ENCODE results near the gene ACSF3.

The ACSF3 gene

DNA sequence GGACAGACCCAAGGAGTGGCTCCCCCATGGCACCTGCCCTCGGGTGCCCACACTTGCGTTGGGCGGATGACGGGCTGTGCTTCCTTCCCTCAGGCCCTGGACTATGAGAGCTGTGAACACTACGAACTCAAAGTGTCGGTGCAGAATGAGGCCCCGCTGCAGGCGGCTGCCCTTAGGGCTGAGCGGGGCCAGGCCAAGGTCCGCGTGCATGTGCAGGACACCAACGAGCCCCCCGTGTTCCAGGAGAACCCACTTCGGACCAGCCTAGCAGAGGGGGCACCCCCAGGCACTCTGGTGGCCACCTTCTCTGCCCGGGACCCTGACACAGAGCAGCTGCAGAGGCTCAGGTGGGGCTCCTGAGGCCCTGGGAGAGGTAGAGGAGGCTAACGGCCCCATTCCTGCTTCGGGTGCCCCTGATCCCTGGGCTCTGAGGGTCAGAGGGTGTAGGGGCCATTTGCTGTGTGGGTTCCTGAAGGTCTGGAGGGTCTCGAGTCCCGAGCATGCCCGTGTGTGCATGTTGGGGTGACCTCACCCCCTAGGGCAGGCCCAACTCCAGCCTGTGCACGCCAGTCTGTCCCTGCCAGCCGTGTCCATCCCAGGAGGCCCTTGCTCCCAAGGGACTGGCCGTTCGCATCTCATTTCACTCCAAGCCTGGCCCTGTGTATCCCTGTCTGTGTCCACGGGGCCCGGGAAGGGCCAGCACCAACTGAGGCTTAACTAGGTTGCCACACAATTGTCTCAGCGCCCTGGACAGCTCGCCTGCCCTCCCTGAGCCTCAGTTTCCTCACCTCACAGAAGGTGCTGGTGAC is 96.7 kb downstream of the ACSF3 start:
- no peak for DNase-seq (ENCODE audit: low read depth in 2 of 2)

DNA sequence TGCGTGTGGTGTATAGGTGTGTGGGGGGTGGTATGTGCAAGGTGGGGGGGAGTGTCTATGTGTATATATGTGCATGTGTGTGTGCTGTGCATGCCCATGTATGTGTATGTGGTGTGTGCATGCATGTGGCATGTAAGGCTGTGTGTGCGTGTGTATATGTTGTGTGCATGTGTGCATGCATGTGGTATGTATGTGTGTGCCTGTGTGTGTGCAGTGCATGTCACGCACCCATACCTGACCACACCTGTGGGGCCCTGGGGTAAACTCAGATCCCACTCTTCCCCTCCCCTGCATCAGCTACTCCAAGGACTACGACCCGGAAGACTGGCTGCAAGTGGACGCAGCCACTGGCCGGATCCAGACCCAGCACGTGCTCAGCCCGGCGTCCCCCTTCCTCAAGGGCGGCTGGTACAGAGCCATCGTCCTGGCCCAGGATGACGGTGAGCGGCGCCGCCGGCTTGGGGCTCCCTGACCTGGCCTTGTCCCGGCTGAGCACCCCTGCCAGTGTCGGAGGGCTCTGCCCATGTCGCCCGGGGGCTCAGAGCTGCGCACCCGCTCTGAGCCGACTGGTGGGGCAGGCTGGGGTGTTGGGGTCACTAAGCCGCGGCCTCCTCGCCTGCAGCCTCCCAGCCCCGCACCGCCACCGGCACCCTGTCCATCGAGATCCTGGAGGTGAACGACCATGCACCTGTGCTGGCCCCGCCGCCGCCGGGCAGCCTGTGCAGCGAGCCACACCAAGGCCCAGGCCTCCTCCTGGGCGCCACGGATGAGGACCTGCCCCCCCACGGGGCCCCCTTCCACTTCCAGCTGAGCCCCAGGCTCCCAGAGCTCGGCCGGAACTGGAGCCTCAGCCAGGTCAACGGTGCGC is 97.6 kb downstream of the ACSF3 start:
- DNase-seq (ENCODE audit: low read depth in 2 of 2) = no peak

DNA sequence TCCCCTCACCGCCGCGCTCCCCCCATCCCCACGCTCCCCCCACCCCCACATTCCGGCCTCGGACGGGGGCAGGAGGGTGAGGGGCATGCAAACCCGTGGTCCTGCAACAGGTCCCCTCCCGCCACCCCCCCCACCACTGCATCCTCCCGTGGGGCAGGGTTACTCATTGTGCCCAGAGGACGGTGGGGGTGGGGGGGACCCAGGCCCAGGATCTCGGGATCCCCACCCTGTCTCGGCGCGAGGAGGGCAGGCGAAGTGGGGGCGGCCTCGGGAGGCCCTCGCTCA is 98.2 kb downstream of the ACSF3 start:
- no peak for DNase-seq (ENCODE audit: low read depth in 2 of 2)

DNA sequence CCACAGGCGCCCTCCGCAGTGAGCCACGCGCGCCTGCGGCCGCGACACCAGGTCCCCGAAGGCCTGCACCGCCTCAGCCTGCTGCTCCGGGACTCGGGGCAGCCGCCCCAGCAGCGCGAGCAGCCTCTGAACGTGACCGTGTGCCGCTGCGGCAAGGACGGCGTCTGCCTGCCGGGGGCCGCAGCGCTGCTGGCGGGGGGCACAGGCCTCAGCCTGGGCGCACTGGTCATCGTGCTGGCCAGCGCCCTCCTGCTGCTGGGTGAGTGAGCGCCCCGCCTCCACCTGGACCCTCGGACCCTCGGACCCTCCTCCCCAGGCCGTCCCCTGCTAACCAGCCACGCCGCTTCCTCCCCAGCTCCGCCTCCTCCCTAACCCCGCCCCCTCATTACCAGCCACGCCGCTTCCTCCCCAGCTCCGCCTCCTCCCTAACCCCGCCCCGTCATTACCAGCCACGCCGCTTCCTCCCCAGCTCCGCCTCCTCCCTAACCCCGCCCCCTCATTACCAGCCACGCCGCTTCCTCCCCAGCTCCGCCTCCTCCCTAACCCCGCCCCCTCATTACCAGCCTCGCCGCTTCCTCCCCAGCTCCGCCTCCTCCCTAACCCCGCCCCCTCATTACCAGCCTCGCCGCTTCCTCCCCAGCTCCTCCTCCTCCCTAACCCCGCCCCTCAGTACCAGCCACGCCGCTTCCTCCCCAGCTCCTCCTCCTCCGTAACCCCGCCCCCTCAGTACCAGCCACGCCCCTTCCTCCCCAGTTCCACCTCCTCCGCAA is 98.7 kb downstream of the ACSF3 start:
- DNase-seq (ENCODE audit: low read depth in 2 of 2) = peak in 1 of 2 donors; percentile 63

DNA sequence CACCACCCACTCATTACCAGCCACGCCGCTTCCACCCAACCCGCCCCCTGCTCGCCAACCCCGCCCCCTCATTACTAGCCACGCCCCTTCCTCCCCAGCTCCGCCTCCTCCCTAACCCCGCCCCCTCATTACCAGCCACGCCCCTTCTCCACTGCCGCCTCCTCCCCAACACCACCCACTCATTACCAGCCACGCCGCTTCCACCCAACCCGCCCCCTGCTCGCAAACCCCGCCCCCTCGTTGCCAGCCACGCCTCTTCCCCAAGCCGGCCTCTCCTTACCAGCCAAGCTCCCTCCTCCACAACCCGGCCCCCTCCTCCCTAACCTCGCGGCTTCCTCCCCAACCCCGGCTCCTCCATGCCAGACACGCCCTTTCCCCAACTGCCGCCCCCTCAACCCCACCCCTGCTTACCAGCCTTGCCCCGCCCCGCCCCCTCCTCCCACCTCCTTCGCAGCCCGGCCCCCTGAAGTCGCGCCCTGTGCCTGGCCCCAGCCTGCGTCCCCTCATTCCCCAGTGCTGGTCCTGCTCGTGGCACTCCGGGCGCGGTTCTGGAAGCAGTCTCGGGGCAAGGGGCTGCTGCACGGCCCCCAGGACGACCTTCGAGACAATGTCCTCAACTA is 99.4 kb downstream of the ACSF3 start:
- no peak for DNase-seq (ENCODE audit: low read depth in 2 of 2)

DNA sequence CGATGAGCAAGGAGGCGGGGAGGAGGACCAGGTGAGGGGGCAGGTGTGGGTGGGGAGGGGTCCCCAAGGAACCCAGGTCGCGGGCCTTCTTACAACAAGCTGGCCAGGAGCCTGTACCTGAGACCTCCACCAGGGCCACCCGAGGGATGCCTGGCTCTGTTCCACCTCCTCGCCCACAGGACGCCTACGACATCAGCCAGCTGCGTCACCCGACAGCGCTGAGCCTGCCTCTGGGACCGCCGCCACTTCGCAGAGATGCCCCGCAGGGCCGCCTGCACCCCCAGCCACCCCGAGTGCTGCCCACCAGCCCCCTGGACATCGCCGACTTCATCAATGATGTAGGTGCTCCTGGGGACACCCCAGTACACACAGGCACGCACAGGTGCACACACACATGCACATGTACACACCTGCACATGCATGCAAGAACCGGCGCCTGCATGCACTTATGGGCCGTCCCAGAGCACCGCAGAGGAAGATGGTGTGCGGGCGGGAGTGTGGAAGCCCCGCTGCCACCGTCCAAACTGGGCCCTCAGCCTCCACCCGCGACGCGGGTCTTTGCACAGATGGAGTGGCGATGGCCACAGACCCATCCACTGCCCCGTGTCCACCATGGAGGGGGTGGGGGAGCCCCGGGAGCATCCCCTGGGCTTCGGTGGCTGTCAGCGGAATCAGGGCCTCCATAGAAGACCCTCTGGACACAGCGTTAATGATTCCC is 100.1 kb downstream of the ACSF3 start:
- DNase-seq (ENCODE audit: low read depth in 2 of 2) = no peak

DNA sequence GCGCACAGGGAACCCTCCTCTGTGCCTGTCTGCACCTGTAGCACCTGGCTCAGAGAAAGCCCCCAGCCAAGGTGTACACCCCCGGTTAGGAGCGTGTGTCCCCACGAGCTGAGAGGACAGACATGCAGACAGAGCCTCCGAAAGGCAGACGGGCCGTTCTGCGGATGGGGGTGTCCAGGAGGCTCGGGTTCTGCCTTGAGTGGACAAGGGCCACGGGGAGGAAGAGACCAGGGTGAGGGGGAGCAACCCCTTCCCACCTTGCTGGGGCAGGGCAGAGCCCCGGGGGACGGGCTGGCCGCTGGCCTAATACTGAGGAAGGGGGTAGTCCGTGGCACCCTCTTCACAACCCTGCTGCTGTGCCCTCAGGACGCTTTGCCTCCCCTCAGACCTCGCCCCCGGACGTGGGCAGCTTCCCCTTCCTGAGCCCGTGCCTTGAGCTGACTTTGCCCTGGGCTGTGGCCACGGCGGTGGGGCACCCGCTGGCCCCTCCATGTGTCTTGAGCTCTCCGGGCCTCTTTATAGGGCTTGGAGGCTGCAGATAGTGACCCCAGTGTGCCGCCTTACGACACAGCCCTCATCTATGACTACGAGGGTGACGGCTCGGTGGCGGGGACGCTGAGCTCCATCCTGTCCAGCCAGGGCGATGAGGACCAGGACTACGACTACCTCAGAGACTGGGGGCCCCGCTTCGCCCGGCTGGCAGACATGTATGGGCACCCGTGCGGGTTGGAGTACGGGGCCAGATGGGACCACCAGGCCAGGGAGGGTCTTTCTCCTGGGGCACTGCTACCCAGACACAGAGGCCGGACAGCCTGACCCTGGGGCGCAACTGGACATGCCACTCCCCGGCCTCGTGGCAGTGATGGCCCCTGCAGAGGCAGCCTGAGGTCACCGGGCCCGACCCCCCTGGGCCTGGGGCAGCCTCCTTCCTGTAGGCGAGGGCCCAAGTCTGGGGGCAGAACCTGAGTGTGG is 101.0 kb downstream of the ACSF3 start:
- DNase-seq (ENCODE audit: low read depth in 2 of 2) = no peak

DNA sequence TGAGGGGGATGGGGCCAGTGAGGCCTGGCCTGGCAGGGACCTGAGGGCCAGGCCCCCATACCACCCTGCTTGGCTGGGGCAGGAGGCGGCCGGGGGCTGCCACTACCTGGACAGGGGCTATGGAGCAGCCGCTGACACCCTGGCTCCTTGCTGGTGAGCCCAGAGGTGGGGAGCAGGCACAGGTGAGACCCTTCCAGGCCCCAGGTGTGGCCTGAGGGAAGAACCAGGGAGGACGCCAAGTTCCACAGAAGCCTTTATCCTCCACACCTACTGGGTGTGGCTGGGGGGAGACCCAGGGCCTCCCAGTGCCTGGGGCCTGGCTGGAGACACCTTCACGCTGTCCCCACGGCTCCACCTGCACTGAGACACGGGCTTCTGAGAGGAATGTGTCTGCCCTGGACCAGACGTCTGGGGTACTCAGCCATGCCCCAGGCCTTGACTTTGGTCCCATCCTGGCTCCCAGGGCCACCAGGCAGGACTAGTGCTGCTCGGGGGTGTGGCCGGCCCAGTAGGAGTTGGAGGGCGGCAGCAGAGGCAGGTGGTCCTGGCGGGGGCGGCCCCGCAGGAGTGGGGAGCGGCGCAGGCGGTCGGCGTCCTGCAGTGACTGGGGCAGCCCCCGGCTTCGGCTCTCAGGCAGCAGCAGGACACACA is 102.0 kb downstream of the ACSF3 start:
- DNase-seq (ENCODE audit: low read depth in 2 of 2) = no peak

DNA sequence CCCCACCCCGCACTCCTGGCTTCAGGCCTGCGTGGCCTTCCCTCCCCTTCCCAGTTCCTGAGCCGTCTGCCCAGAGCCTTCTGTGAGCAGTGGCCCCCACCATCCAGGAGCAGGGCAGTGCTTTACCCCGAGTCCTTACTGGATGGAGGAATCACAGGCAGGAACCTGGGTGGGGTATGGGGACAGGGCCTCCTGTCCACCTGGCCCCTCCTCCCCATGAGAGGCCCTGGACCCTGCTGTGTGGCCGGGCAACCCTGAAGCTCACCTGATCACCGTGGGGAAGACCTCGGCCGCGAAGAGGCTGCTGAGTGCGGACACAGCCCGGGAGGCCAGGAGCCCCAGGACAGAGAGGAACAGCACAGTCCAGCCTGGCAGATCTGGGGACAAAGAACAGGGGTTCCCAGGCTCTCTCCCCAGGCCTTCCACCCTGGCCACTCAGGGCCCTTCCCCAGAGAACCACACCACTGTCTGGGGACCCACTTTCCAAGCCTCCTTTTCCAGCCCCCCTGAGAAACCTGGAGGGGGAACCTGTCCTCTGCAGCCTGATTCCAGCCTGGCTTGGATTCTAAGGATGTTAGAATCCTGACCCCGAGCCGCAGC is 103.5 kb downstream of the ACSF3 start:
- DNase-seq (ENCODE audit: low read depth in 2 of 2) = no peak

DNA sequence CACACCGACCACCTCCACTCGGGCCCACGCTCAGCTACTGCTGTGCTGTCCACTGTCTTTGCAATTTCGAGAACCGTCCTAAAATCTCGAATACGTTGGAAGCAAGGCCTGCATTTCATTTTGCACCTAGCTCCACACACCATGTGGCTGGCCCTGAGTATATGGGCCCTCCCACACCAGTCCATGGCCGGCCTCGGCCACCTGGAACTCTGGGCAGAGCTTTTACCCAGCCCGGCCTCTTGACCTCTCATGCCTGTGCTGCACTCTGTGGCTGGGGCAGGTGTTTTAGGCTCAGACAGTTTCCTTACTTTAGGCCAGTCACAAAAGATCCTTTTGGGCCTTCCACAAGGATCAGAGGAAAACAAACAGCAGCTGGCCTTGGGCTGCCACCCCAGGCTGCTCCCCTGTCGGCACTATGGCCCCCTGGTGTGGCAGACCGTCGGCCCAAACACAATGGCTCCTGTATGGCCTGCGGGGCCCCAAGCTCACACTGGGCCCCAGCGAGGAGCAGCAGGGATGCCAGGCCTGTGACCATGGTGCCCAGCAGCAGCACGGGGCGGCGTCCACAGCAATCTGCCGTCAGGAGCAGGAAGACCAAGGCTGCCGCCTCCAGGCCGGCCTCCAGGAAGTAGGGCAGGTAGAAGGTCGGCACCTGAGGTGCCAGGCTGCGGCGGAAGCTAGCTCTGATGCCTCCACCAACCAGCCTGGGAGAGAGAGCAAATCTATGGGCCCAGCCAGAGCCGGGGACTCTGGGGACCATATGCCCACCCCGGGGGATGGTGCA is 104.2 kb downstream of the ACSF3 start:
- DNase-seq (ENCODE audit: low read depth in 2 of 2) = no peak

DNA sequence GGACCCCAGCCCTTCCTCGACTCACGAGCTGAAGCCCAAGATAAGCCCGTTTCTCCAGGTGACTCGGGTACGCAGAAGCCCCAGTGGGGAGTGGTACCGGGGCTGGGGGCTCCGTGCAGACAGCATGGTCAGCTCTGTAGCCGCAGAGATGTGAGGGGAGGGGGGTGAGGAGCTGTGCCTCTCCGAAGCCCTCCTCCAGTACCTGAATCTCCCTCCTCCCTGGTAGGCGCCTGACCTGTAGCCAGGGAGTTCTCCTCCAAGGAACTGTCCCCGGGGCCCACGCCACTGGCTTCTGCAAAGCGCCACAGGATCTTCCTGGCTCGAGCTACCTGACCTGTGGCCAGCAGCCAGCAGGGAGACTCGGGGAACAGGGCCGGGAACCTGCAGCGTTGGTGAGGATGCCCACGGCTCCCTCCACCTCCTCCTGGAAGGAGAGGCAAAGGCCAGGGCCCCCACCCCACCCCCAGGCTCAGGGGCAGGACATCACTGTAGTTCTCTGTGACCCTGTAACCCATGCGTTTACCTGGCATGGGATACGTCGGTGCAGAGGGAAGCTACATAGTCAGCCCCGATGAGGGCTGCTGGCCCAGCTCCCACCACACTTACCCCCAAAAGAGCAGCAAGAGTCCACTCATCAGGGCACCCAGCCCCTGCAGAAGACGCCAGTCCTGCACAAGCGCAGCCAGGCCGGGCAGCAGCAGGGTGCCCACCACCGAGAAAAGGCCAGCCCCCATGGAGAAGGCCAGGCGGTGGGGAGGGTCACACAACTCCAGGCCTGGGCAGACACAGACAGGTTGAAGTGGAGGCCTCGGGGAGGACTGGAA is 105.0 kb downstream of the ACSF3 start:
- no peak for DNase-seq (ENCODE audit: low read depth in 2 of 2)

DNA sequence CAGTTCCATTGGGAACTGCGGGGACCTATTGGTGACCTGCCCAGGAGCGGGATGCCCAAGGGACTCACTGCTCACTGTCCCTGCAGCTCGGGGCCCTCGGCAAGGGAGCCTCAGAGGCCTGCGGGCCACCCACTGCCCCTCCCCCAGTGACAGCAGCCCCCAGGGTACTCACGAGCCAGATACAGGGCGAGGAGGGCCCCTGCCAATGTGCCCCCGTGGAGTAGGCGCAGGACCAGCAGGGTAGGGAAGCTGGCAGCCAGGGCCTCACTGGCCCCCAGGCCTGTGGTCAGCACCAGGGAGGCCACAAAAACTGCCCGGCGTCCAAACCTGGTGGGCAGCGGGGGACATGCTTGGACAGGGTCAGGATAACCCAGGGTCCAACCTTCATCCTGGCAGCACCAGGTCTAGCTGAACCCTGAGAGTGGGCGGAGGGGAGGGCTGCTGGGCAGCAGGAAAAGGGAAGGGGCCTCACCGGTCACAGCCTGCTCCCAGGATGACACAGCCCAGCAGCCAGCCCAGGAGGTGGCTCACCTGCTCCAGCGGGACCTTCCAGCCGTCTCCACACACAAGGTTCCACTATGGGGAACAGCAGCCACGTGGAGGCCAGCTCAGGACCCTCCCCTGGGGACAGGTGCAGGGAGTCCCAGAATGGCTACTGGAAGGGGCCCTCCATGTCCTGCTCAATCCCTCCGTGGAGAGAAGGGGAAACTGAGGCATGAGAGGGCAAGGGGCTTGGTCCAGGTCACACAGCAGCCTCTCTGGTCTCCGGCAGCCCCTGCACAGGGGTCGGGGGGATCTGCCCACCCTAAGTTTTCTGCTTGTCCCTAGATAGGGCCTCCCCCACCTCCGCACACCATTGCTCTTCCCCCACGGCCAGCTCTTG is 105.8 kb downstream of the ACSF3 start:
- no peak for DNase-seq (ENCODE audit: low read depth in 2 of 2)

DNA sequence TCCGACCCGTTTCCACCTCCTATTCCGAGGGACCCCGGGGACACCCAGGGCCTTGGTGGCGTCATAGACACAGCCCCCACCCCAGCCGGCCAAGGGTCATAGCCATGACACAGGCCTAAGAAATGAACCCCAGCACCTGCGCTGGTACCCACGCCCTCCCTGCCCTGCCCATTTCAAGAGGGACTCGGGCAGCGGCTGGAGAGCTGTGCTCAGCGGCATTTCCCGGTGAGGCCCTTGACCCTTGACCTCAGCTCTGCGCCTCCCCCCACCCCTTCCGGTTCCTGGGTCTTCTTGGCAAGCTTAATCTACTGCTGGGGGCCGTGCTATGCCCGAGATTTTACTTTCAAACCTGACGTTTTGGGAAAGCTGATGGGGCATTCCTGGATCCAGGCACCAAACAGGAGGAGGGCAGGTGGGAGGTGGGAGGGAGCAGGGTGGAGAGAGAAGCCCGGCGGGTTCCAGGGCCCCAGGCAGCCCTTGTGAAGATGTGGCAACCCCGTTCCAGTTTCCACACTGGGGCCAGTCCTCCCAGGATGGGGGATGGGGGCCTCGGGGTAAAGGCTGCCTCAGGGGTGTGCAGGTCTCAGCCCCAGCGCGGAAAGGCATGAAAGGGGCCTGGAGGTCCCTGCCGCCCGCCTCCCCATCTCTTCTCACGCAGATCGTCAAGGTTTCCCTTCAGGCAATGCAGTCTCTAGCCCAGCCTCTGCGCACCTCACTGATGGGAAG is 106.6 kb downstream of the ACSF3 start, which contains the start of gene SLC22A31:
SLC22A31 (minus strand) TSS at position 414 of the 726 bp plus-strand sequence; CDS start at position 378, 36 bp downstream.
- no peak for DNase-seq (ENCODE audit: low read depth in 2 of 2)

DNA sequence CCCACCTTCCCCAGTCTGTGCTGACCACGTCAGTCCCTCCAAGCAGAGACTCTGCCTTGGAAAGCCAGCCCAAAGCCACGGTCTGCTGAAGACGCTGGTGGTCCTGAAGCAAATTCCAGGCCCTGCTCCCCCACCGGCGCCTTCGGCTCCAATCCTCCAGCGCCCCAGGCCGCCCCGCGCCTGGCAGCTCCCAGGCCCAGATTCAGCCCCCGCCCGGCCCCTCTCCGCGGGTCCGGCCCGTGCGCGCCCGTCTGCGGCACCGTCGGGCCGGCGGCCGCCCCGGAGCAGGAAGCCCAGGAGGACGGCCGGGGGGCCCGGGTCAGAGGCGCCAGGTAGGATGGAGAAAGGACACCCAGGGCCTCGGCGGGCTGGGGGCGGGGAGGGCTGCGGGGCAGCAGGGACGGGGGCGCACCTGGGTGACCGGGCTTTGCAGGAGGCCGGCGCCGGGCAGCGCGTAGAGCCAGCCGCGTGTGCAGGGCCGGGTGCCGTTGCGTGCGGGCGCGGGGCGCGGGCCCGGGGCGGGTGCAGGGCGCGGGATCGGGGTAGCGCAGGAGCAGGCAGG is 107.3 kb downstream of the ACSF3 start:
- no peak for DNase-seq (ENCODE audit: low read depth in 2 of 2)
